ENCODE measurements around the gene HS3ST6. TPM values are rescaled to one million over a fixed set of nuclear protein-coding genes. Genes with fewer than 3 reads are reported as not detected.
A peak's percentile ranks its signal among the peaks of the same experiment; 100 is the strongest.

HS3ST6 gene
- total RNA-seq (2022) (not detected in 2 replicates), Bru-seq, nascent RNA (not detected), BruChase-seq, experiment 1, labeled RNA remaining after a 2-hour chase (not detected), BruChase-seq, experiment 2, labeled RNA remaining after a 6-hour chase (percentile 15 among the genes with signal in this experiment)
- long read RNA-seq: 0 reads

DNA sequence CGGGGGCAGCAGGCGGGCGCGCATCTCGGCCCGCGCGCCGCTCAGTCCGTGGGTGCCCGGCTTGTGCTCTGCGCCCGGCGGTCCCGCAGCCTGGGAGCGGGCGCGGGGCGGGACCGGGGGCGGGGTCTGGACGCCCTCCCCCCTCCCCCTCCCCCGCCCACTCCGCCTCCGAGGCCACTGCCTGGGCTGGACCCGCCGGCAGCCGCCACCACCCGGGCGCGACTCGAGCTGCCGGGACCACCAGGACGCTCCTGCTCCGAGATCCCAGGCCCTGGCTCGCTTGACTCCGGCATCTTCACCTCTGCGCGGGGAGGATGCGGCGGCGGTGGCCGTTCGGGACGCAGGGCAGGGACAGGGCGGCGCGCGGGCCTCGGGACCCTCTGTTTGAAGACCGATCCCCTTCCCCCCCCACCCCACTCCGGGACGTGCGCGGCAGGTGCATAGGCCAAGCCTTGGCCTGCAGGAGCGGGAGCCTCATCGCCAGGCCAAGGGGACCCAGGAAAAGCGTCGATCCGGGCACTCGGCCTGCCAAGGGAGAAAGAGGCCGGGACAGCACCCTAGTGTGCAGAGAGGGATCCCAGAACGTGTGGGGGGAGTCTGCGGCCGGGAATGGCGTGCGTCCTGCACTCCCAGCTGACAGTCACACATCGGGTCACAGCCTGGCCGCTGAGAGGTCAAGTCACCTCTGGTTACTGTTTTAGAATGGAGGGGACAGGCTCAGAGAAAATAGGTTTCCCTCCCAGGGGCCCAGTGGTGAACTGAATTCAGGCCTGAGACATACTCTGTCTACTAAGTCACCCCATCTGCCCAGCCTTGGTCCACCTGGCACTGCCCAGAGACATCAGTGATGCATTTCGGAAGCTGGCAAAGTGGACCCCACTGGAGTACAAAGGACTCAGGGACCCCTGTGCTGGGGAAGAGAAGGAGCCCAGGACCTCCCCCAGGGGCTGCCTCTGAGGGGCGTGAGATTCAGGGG is at the start of gene HS3ST6:
TSS of gene HS3ST6 (minus strand) at position 65 of the 976 bp plus-strand sequence. CDS start 92 bp downstream, outside the sequence.
- H3K27ac Mint-ChIP-seq (ENCODE audit: unreplicated experiment): no peak within 1 kb of the TSS
- no TSS peak for BruUV-seq (replicated peaks)
- Histone ChIP-seq H3K4me3 (ENCODE audit: low read depth, low read length) (peak within 1 kb of the TSS; percentile 18; the same call in 1 of the 2 replicates), H3K27me3 (replicated peaks; ENCODE audit: control insufficient read depth, insufficient read depth, low read length) (no peaks in the 10 kb centered on the region; the same call in none of the 2 replicates), H3K4me1 (peaks cover under 1% of the 10 kb centered on the region; the same call in 1 of the 2 replicates), H3K9me3 (no peaks in the 10 kb centered on the region), H3K36me3 (ENCODE audit: control insufficient read depth, insufficient read depth, low read length) (no peaks in the 10 kb centered on the region)
- H3K9me3 Mint-ChIP-seq (ENCODE audit: unreplicated experiment): no peaks in the 10 kb centered on the region
- no peak for DNase-seq
- H3K36me3 Mint-ChIP-seq (ENCODE audit: insufficient read depth, unreplicated experiment): no peaks in the 10 kb centered on the region
- CTCF ChIA-PET: no interaction called here
- H3K4me1 Mint-ChIP-seq (ENCODE audit: low read depth, unreplicated experiment): no peaks in the 10 kb centered on the region
- intact Hi-C loops (cut with micrococcal nuclease; ENCODE audit: unreplicated experiment): no loop called here
- POLR2A ChIA-PET: no interaction called here
- TF ChIP-seq, protein P1, sequence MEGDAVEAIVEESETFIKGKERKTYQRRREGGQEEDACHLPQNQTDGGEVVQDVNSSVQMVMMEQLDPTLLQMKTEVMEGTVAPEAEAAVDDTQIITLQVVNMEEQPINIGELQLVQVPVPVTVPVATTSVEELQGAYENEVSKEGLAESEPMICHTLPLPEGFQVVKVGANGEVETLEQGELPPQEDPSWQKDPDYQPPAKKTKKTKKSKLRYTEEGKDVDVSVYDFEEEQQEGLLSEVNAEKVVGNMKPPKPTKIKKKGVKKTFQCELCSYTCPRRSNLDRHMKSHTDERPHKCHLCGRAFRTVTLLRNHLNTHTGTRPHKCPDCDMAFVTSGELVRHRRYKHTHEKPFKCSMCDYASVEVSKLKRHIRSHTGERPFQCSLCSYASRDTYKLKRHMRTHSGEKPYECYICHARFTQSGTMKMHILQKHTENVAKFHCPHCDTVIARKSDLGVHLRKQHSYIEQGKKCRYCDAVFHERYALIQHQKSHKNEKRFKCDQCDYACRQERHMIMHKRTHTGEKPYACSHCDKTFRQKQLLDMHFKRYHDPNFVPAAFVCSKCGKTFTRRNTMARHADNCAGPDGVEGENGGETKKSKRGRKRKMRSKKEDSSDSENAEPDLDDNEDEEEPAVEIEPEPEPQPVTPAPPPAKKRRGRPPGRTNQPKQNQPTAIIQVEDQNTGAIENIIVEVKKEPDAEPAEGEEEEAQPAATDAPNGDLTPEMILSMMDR (IDR thresholded peaks at IDR 0.05; ENCODE audit: insufficient read depth in 1 of 2, low read depth in 1 of 2, low read length in 1 of 2, severe bottlenecking in 1 of 2, unreplicated experiment in 1 of 2): no peak
- H3K27me3 Mint-ChIP-seq (ENCODE audit: insufficient read depth, unreplicated experiment): peaks cover 6% of the 10 kb centered on the region
- H3K4me3 Mint-ChIP-seq (ENCODE audit: unreplicated experiment): no peak within 1 kb of the TSS

DNA sequence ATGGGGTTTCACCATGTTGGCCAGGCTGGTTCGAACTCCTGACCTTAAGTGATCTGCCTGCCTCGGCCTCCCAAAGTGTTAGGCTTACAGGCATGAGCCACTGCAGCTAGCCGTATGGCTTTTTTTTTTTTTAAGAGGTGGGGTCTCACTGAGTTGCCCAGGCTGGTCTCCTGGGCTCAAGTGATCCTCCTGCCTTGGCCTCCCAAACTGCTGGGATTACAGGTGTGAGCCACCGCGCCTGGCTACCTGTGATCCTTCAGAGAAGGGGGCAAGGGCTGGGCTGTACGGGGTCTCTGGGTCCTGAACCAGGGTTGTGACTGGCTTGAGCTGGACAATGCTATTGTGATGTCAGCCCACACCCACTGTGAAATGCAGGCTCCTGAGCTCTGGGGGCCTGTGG is 48.2 kb upstream of the HS3ST6 start, which contains the start of gene RNF151:
TSS of gene RNF151 (plus strand) at position 397 of the 400 bp plus-strand sequence. CDS start 26 bp downstream, outside the sequence.
- ChIA-PET CTCF (no interaction called here), POLR2A (no interaction called here)
- BruUV-seq (replicated peaks): no TSS peak
- H3K9me3 Mint-ChIP-seq (ENCODE audit: unreplicated experiment): no peaks in the 10 kb centered on the region
- intact Hi-C loops (cut with micrococcal nuclease; ENCODE audit: unreplicated experiment): no loop called here
- H3K4me3 ChIP-seq (ENCODE audit: low read depth, low read length): peak within 1 kb of the TSS; percentile 83
- TF ChIP-seq, protein P1 (IDR thresholded peaks at IDR 0.05; ENCODE audit: insufficient read depth in 1 of 2, low read depth in 1 of 2, low read length in 1 of 2, severe bottlenecking in 1 of 2, unreplicated experiment in 1 of 2): no peak
- peaks cover 49% of the 10 kb centered on the region for H3K36me3 Mint-ChIP-seq (ENCODE audit: insufficient read depth, unreplicated experiment)
- peaks cover 8% of the 10 kb centered on the region for H3K36me3 ChIP-seq (ENCODE audit: control insufficient read depth, insufficient read depth, low read length)
- no peaks in the 10 kb centered on the region for H3K27me3 ChIP-seq (replicated peaks; ENCODE audit: control insufficient read depth, insufficient read depth, low read length)
- peaks cover 17% of the 10 kb centered on the region for H3K4me1 ChIP-seq
- H3K4me1 Mint-ChIP-seq (ENCODE audit: low read depth, unreplicated experiment): peaks cover 12% of the 10 kb centered on the region
- DNase-seq: no peak
- peak within 1 kb of the TSS; percentile 96 for H3K27ac Mint-ChIP-seq (ENCODE audit: unreplicated experiment)
- H3K27me3 Mint-ChIP-seq (ENCODE audit: insufficient read depth, unreplicated experiment): no peaks in the 10 kb centered on the region
- no peaks in the 10 kb centered on the region for H3K9me3 ChIP-seq
- peak within 1 kb of the TSS; percentile 76 for H3K4me3 Mint-ChIP-seq (ENCODE audit: unreplicated experiment)

DNA sequence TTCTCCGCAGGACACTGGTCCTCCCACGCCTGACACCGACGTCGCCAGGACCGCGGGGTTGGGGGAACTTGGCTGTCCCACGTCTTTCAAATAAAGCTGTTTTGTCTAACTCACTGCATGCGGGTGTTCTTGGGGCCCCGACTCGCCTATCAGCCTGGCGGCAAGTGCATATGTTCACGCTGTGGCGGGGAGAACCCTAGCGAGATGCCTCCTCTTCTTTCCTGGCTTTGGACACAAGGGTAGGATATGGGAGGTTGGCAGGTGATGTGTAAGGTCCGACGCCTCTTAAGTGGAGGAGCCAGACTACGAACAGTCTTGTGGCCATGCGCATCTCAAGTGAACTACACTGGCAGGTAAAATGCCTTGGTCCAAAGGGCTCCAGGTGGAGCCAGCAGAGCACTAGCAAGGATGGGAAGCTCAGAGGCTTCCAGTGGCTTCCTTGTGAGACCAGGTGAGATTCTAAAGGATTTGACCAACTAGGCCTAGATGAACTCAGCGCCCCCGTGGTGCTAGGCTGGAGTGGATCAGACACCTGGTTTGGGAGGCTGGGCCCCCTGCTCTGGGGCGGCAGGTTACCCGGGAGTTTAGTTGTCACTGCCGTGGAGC is 47.3 kb upstream of the HS3ST6 start:
- POLR2A ChIA-PET: interaction anchor here (0.6 to 1.9 kb wide), 17 partner anchors 19 to 288 kb away, joined by 3 to 36 read pairs (median 6); partner anchors contain the start of genes ECI1, GFER, JPT2 and MSRB1
- H3K27me3 Mint-ChIP-seq (ENCODE audit: insufficient read depth, unreplicated experiment): no peaks in the 10 kb centered on the region
- H3K9me3 Mint-ChIP-seq (ENCODE audit: unreplicated experiment): no peaks in the 10 kb centered on the region
- H3K4me3 ChIP-seq (ENCODE audit: low read depth, low read length): peak overlapping the region; percentile 83
- peaks cover 8% of the 10 kb centered on the region for H3K36me3 ChIP-seq (ENCODE audit: control insufficient read depth, insufficient read depth, low read length)
- peaks cover 20% of the 10 kb centered on the region for H3K4me1 Mint-ChIP-seq (ENCODE audit: low read depth, unreplicated experiment)
- H3K27me3 ChIP-seq (replicated peaks; ENCODE audit: control insufficient read depth, insufficient read depth, low read length): no peaks in the 10 kb centered on the region
- TF ChIP-seq, protein P1 (IDR thresholded peaks at IDR 0.05; ENCODE audit: insufficient read depth in 1 of 2, low read depth in 1 of 2, low read length in 1 of 2, severe bottlenecking in 1 of 2, unreplicated experiment in 1 of 2): no peak
- intact Hi-C loops (cut with micrococcal nuclease; ENCODE audit: unreplicated experiment): no loop called here
- BruUV-seq (replicated peaks): TSS peak; percentile 64
- DNase-seq: no peak
- CTCF ChIA-PET: interaction anchor here (1.1 kb wide), 1 partner anchor 24 kb away, joined by 3 read pairs; the partner anchor contains the start of gene SYNGR3
- peaks cover 55% of the 10 kb centered on the region for H3K36me3 Mint-ChIP-seq (ENCODE audit: insufficient read depth, unreplicated experiment)
- peak overlapping the region; percentile 96 for H3K27ac Mint-ChIP-seq (ENCODE audit: unreplicated experiment)
- peak overlapping the region; percentile 76 for H3K4me3 Mint-ChIP-seq (ENCODE audit: unreplicated experiment)
- peaks cover 17% of the 10 kb centered on the region for H3K4me1 ChIP-seq
- H3K9me3 ChIP-seq: no peaks in the 10 kb centered on the region

Measured in Caco-2 (cell line).